ENCODE measurements around the gene DOCK1.

DOCK1 gene

DNA sequence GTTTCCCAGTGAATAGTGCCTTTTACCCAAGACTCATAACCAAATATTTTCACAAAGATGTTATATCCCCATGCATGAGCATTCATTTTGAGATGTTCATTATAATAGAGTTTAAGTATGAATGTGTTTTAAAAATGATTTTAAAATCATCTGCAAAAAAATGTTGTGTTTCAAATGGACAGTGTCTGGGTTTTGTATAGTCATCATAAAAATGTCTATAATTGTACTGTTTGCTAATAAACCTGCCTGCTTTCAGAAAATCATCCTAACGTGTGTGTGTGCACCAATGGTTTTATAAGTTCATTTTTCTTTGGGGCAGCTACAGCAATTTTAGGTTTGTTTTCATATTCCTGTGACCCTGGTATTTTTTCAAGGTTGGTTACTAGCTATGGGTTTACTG lies 228.0 kb downstream of the DOCK1 start:
- Histone ChIP-seq H3K9ac (ENCODE audit: low read length) (no peak overlapping the region), H3K27ac (ENCODE audit: low read length, poor library complexity, severe bottlenecking) (no peak overlapping the region), H3K9me3 (ENCODE audit: control insufficient read depth, low read length) (no peaks in the 10 kb centered on the region), H2BK120ac (ENCODE audit: low read depth, low read length) (no peak overlapping the region), H3K36me3 (ENCODE audit: control insufficient read depth in 1 of 2, insufficient read depth in 2 of 2, low read depth in 1 of 2, low read length in 2 of 2) (peaks cover 22 to 78% of the 10 kb centered on the region in 2 experiments), H3K27me3 (ENCODE audit: control insufficient read depth in 1 of 2, insufficient read depth in 1 of 2, low read length in 2 of 2) (no peaks in the 10 kb centered on the region), H2BK15ac (ENCODE audit: low read depth, poor library complexity, severe bottlenecking) (no peak overlapping the region), H4K91ac (ENCODE audit: low read length) (no peak overlapping the region), H3K18ac (ENCODE audit: low read depth in 1 of 2, low read length in 2 of 2) (no peak overlapping the region), H3K4ac (ENCODE audit: low read depth in 1 of 2, low read length in 2 of 2) (no peak overlapping the region), H3K4me2 (ENCODE audit: low read length, poor library complexity, severe bottlenecking) (no peak overlapping the region), H3K14ac (ENCODE audit: low read length in 2 of 2) (no peak overlapping the region), H2BK12ac (ENCODE audit: low read length in 2 of 2) (no peak overlapping the region), H3K4me1 (ENCODE audit: control insufficient read depth, insufficient read depth, low read depth, low read length) (no peaks in the 10 kb centered on the region), H2AFZ (ENCODE audit: low read depth, low read length) (no peak overlapping the region), H3K4me3 (ENCODE audit: insufficient read depth in 1 of 2, low read depth in 1 of 2, low read length in 2 of 2) (no peak overlapping the region), H3K79me1 (replicated peaks; ENCODE audit: low read length, poor library complexity, severe bottlenecking) (peaks cover 15% of the 10 kb centered on the region), H3K23ac (ENCODE audit: low read length in 2 of 2) (no peak overlapping the region), H2BK5ac (ENCODE audit: low read depth, low read length, poor library complexity, severe bottlenecking) (no peak overlapping the region), H4K8ac (ENCODE audit: low read length) (no peak overlapping the region), H2AK5ac (ENCODE audit: low read length, severe bottlenecking) (no peak overlapping the region)
- DNase-seq: no peak
- WGBS: 100% methylated on average over 1 of the region's 1 CpG

DNA sequence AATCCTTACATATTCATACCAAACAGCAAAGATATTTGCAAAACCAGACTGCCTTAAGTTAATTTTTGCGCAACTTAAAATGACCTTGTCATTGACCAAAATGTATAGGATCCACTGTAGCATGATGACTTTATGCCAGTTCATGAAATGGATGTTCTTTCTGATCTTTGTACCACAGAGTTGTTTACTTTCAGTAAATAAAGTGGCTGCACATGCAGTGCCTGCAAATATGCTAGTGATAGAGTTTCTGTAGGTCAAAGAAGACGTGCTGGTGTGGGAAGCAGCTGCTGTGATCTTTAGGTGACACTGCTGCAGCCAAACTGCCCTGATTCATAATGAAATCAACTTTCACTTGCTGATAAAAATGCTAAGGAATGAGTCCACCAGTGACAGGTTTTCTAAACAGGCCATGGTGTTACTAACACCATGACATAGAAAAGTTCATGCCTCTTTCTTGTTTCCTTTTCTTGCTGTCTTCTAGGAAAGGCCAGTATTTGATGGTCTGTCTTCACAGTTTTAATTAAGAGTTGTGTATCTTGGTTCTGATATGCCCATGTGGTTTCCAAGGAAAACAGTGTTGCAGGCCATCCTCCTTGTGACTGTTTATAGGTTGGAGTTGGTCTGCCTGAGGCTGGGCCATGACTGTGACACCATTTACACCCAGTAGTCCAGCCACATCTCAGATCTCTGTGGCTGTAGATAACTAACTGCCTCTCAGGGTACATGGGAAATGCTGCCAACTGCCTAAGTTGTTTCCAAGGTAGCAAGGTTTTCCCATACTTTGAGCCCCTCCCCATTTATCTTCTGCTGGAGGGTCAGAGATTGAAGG lies 228.7 kb downstream of the DOCK1 start:
- 88% methylated on average over 2 of the region's 2 CpGs for WGBS
- no peaks in the 10 kb centered on the region for H3K27me3 ChIP-seq (ENCODE audit: control insufficient read depth in 1 of 2, insufficient read depth in 1 of 2, low read length in 2 of 2)
- no peak overlapping the region for H3K4ac ChIP-seq (ENCODE audit: low read depth in 1 of 2, low read length in 2 of 2)
- H3K27ac ChIP-seq (ENCODE audit: low read length, poor library complexity, severe bottlenecking): no peak overlapping the region
- H4K91ac ChIP-seq (ENCODE audit: low read length): no peak overlapping the region
- no peak overlapping the region for H3K23ac ChIP-seq (ENCODE audit: low read length in 2 of 2)
- H3K14ac ChIP-seq (ENCODE audit: low read length in 2 of 2): no peak overlapping the region
- H3K4me3 ChIP-seq (ENCODE audit: insufficient read depth in 1 of 2, low read depth in 1 of 2, low read length in 2 of 2): no peak overlapping the region
- H3K4me2 ChIP-seq (ENCODE audit: low read length, poor library complexity, severe bottlenecking): no peak overlapping the region
- H2AK5ac ChIP-seq (ENCODE audit: low read length, severe bottlenecking): no peak overlapping the region
- no peak overlapping the region for H2AFZ ChIP-seq (ENCODE audit: low read depth, low read length)
- no peak overlapping the region for H3K18ac ChIP-seq (ENCODE audit: low read depth in 1 of 2, low read length in 2 of 2)
- no peaks in the 10 kb centered on the region for H3K9me3 ChIP-seq (ENCODE audit: control insufficient read depth, low read length)
- peaks cover 23 to 78% of the 10 kb centered on the region in 2 experiments for H3K36me3 ChIP-seq (ENCODE audit: control insufficient read depth in 1 of 2, insufficient read depth in 2 of 2, low read depth in 1 of 2, low read length in 2 of 2)
- no peak overlapping the region for H2BK12ac ChIP-seq (ENCODE audit: low read length in 2 of 2)
- peak; percentile 8 for DNase-seq
- no peak overlapping the region for H2BK15ac ChIP-seq (ENCODE audit: low read depth, poor library complexity, severe bottlenecking)
- H3K79me1 ChIP-seq (replicated peaks; ENCODE audit: low read length, poor library complexity, severe bottlenecking): peaks cover 14% of the 10 kb centered on the region
- no peak overlapping the region for H3K9ac ChIP-seq (ENCODE audit: low read length)
- no peak overlapping the region for H2BK5ac ChIP-seq (ENCODE audit: low read depth, low read length, poor library complexity, severe bottlenecking)
- no peaks in the 10 kb centered on the region for H3K4me1 ChIP-seq (ENCODE audit: control insufficient read depth, insufficient read depth, low read depth, low read length)
- no peak overlapping the region for H2BK120ac ChIP-seq (ENCODE audit: low read depth, low read length)
- no peak overlapping the region for H4K8ac ChIP-seq (ENCODE audit: low read length)

GRCh38 chr10:127135844-127136577 lies 230.8 kb downstream of the DOCK1 start:
- Histone ChIP-seq H3K9ac (ENCODE audit: low read length) (no peak overlapping the region), H3K27me3 (ENCODE audit: control insufficient read depth in 1 of 2, insufficient read depth in 1 of 2, low read length in 2 of 2) (no peaks in the 10 kb centered on the region), H2AK5ac (ENCODE audit: low read length, severe bottlenecking) (no peak overlapping the region), H2BK15ac (ENCODE audit: low read depth, poor library complexity, severe bottlenecking) (no peak overlapping the region), H3K18ac (ENCODE audit: low read depth in 1 of 2, low read length in 2 of 2) (no peak overlapping the region), H4K8ac (ENCODE audit: low read length) (no peak overlapping the region), H3K4me3 (ENCODE audit: insufficient read depth in 1 of 2, low read depth in 1 of 2, low read length in 2 of 2) (no peak overlapping the region), H2AFZ (ENCODE audit: low read depth, low read length) (no peak overlapping the region), H4K91ac (ENCODE audit: low read length) (no peak overlapping the region), H3K4me1 (ENCODE audit: control insufficient read depth, insufficient read depth, low read depth, low read length) (no peaks in the 10 kb centered on the region), H3K9me3 (ENCODE audit: control insufficient read depth, low read length) (no peaks in the 10 kb centered on the region), H3K14ac (ENCODE audit: low read length in 2 of 2) (no peak overlapping the region), H3K4ac (ENCODE audit: low read depth in 1 of 2, low read length in 2 of 2) (no peak overlapping the region), H3K4me2 (ENCODE audit: low read length, poor library complexity, severe bottlenecking) (no peak overlapping the region), H2BK5ac (ENCODE audit: low read depth, low read length, poor library complexity, severe bottlenecking) (no peak overlapping the region), H3K36me3 (ENCODE audit: control insufficient read depth in 1 of 2, insufficient read depth in 2 of 2, low read depth in 1 of 2, low read length in 2 of 2) (peaks cover 20 to 78% of the 10 kb centered on the region in 2 experiments), H2BK120ac (ENCODE audit: low read depth, low read length) (no peak overlapping the region), H3K79me1 (replicated peaks; ENCODE audit: low read length, poor library complexity, severe bottlenecking) (peaks cover 15% of the 10 kb centered on the region), H3K23ac (ENCODE audit: low read length in 2 of 2) (no peak overlapping the region), H3K27ac (ENCODE audit: low read length, poor library complexity, severe bottlenecking) (no peak overlapping the region), H2BK12ac (ENCODE audit: low read length in 2 of 2) (no peak overlapping the region)
- DNase-seq: no peak
- WGBS: 91% methylated on average over 6 of the region's 6 CpGs

DNA sequence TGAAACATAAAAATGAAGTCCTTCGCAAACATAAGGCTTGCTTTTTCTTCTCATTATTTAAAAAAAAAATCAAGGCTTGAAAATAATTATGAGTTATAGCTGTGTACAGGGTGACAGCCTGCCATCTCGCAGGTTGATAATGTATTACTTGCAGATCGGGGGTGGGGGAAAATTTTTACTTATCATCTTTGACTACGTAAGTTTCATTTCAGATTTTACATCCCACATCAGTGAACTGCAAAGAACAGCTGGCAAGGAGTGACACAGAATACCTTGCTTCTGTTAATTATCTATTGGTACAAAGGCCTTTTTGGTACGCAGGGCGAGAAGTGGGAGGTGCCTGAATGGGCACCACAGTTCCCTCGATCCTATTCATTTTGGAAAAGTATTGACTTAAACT lies 232.2 kb downstream of the DOCK1 start:
- Histone ChIP-seq H3K27me3 (ENCODE audit: control insufficient read depth in 1 of 2, insufficient read depth in 1 of 2, low read length in 2 of 2) (no peaks in the 10 kb centered on the region), H3K36me3 (ENCODE audit: control insufficient read depth in 1 of 2, insufficient read depth in 2 of 2, low read depth in 1 of 2, low read length in 2 of 2) (peaks cover 25 to 68% of the 10 kb centered on the region in 2 experiments), H3K27ac (ENCODE audit: low read length, poor library complexity, severe bottlenecking) (no peak overlapping the region), H2BK5ac (ENCODE audit: low read depth, low read length, poor library complexity, severe bottlenecking) (no peak overlapping the region), H2AFZ (ENCODE audit: low read depth, low read length) (no peak overlapping the region), H3K23ac (ENCODE audit: low read length in 2 of 2) (no peak overlapping the region), H3K18ac (ENCODE audit: low read depth in 1 of 2, low read length in 2 of 2) (no peak overlapping the region), H4K91ac (ENCODE audit: low read length) (no peak overlapping the region), H3K14ac (ENCODE audit: low read length in 2 of 2) (no peak overlapping the region), H2BK120ac (ENCODE audit: low read depth, low read length) (no peak overlapping the region), H2AK5ac (ENCODE audit: low read length, severe bottlenecking) (no peak overlapping the region), H3K9me3 (ENCODE audit: control insufficient read depth, low read length) (no peaks in the 10 kb centered on the region), H3K4ac (ENCODE audit: low read depth in 1 of 2, low read length in 2 of 2) (no peak overlapping the region), H3K4me3 (ENCODE audit: insufficient read depth in 1 of 2, low read depth in 1 of 2, low read length in 2 of 2) (no peak overlapping the region), H4K8ac (ENCODE audit: low read length) (no peak overlapping the region), H2BK15ac (ENCODE audit: low read depth, poor library complexity, severe bottlenecking) (no peak overlapping the region), H3K4me2 (ENCODE audit: low read length, poor library complexity, severe bottlenecking) (no peak overlapping the region), H3K9ac (ENCODE audit: low read length) (no peak overlapping the region), H3K79me1 (replicated peaks; ENCODE audit: low read length, poor library complexity, severe bottlenecking) (peaks cover 19% of the 10 kb centered on the region), H2BK12ac (ENCODE audit: low read length in 2 of 2) (no peak overlapping the region), H3K4me1 (ENCODE audit: control insufficient read depth, insufficient read depth, low read depth, low read length) (peaks cover 5% of the 10 kb centered on the region)
- DNase-seq: no peak
- WGBS: 100% methylated on average over 6 of the region's 7 CpGs
